ENCODE measurements around the gene LRRC8C. TPM values are rescaled to one million over a fixed set of nuclear protein-coding genes. Genes with fewer than 3 reads are reported as not detected.

The LRRC8C gene
- total RNA-seq, 2 experiments from 2014 or later = 28.4 to 30.2 TPM

DNA sequence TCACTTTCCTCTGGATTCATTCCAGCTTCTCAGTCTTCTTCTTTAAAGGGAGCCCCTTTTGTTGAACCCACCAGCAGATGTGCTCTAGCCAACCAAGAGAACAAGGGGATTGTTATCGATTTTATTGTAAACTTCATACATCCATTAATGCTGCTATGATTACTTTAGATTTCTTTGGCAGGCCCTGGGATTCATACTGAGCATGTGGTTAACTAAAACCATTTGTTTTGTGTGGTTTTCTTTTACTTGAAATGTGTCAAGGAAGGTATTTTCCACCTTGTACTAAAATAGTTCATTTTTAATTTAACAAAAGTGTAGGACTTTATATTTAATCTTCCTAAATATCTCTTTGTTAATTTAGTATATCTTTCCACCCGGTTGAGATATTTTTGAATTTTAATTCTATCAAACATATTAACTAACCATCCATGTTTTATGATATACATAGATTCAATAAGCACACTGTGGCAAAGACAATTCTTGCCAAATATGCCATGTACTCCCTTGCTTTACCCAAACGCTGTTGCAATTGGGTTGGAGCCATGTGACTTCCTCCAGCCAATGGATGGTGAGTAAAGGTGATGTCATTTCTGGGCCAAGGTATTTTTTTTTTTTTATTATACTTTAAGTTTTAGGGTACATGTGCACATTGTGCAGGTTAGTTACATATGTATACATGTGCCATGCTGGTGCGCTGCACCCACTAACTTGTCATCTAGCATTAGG, 113.7 kb downstream of the LRRC8C start:
- DNase-seq (no peak), ATAC-seq (ENCODE audit: poor library complexity) (no peak)
- intact Hi-C loops (cut with DNase I, micrococcal nuclease) = no loop called here
- Mint-ChIP-seq H3K36me3 (ENCODE audit: low read depth) (peaks cover 18% of the 10 kb centered on the region), H3K27me3 (no peaks in the 10 kb centered on the region), H3K4me1 (ENCODE audit: low read depth) (peaks cover 18% of the 10 kb centered on the region), H3K9me3 (no peaks in the 10 kb centered on the region), H3K27ac (no peak overlapping the region), H3K4me3 (no peak overlapping the region)
- Histone ChIP-seq H3K36me3 (ENCODE audit: insufficient read depth, low read length) (no peaks in the 10 kb centered on the region), H3K27me3 (ENCODE audit: control insufficient read depth in 1 of 2, insufficient read depth in 2 of 2, low read length in 2 of 2) (no peaks in the 10 kb centered on the region), H3K4me3 (ENCODE audit: low read length) (no peak overlapping the region), H3K4me1 (ENCODE audit: insufficient read depth, low read length) (peaks cover 1% of the 10 kb centered on the region), H3K9me3 (ENCODE audit: control insufficient read depth in 1 of 2, insufficient read depth in 1 of 2, low read length in 2 of 2) (no peaks in the 10 kb centered on the region), H3K27ac (ENCODE audit: low read depth in 1 of 2, low read length in 2 of 2) (no peak overlapping the region)
- POLR2A ChIA-PET = no interaction called here
- CTCF ChIA-PET = interaction anchor here (1.0 kb wide), 1 partner anchor 16 kb away, joined by 3 read pairs; no protein-coding TSS in a partner anchor
- TF ChIP-seq, protein P1, sequence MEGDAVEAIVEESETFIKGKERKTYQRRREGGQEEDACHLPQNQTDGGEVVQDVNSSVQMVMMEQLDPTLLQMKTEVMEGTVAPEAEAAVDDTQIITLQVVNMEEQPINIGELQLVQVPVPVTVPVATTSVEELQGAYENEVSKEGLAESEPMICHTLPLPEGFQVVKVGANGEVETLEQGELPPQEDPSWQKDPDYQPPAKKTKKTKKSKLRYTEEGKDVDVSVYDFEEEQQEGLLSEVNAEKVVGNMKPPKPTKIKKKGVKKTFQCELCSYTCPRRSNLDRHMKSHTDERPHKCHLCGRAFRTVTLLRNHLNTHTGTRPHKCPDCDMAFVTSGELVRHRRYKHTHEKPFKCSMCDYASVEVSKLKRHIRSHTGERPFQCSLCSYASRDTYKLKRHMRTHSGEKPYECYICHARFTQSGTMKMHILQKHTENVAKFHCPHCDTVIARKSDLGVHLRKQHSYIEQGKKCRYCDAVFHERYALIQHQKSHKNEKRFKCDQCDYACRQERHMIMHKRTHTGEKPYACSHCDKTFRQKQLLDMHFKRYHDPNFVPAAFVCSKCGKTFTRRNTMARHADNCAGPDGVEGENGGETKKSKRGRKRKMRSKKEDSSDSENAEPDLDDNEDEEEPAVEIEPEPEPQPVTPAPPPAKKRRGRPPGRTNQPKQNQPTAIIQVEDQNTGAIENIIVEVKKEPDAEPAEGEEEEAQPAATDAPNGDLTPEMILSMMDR (IDR thresholded peaks at IDR 0.05) = no peak

GRCh38 chr1:89753761-89754160, 120.8 kb downstream of the LRRC8C start:
- intact Hi-C loops (cut with DNase I, micrococcal nuclease) = no loop called here
- no peaks in the 10 kb centered on the region for H3K36me3 Mint-ChIP-seq (ENCODE audit: low read depth)
- peak overlapping the region; percentile 49 to 51 for H3K27ac ChIP-seq (ENCODE audit: low read depth in 1 of 2, low read length in 2 of 2)
- no peaks in the 10 kb centered on the region for H3K27me3 Mint-ChIP-seq
- peak overlapping the region; percentile 86 for H3K27ac Mint-ChIP-seq
- H3K27me3 ChIP-seq (ENCODE audit: control insufficient read depth in 1 of 2, insufficient read depth in 2 of 2, low read length in 2 of 2) = no peaks in the 10 kb centered on the region
- no peaks in the 10 kb centered on the region for H3K36me3 ChIP-seq (ENCODE audit: insufficient read depth, low read length)
- no peaks in the 10 kb centered on the region for H3K9me3 Mint-ChIP-seq
- H3K4me3 Mint-ChIP-seq = no peak overlapping the region
- H3K4me1 Mint-ChIP-seq (ENCODE audit: low read depth) = peaks cover 61% of the 10 kb centered on the region
- ATAC-seq (ENCODE audit: poor library complexity) = no peak
- ChIA-PET CTCF (interaction anchor here (1.5 kb wide), 1 partner anchor 9 kb away, joined by 11 read pairs; no protein-coding TSS in a partner anchor), POLR2A (no interaction called here)
- TF ChIP-seq, protein P1 (IDR thresholded peaks at IDR 0.05) = no peak
- H3K4me3 ChIP-seq (ENCODE audit: low read length) = no peak overlapping the region
- H3K4me1 ChIP-seq (ENCODE audit: insufficient read depth, low read length) = peaks cover 46% of the 10 kb centered on the region
- DNase-seq = no peak
- no peaks in the 10 kb centered on the region for H3K9me3 ChIP-seq (ENCODE audit: control insufficient read depth in 1 of 2, insufficient read depth in 1 of 2, low read length in 2 of 2)

DNA sequence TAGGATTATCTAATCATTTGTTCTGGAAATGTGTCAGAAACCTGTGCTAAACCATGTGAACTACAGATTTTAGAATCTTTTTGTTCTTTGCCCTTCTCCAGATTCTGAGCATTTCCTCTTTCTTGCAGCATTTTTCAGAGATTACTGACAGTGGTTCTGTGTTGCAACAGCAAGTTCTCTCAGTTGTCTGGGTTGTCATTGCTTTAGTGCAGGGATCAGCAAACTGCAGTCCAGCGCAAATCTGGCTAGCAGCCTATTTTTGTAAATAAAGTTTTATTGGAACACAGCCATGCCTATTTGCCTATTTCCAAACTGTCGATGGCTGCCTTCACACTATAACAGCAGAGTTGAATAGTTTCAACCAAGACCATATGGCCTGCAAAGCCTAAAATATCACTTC, 121.6 kb downstream of the LRRC8C start:
- ATAC-seq (ENCODE audit: poor library complexity) (no peak), DNase-seq (peak in 2 of 14 experiments; percentile 44)
- ChIA-PET CTCF (interaction anchor here (1.1 kb wide), 1 partner anchor 8 kb away, joined by 5 read pairs; no protein-coding TSS in a partner anchor), POLR2A (interaction anchor here (1.3 kb wide), 1 partner anchor 122 kb away, joined by 4 read pairs; the partner anchor contains the start of gene LRRC8C)
- Histone ChIP-seq H3K27ac (ENCODE audit: low read depth in 1 of 2, low read length in 2 of 2) (peak overlapping the region; percentile 49 to 51), H3K27me3 (ENCODE audit: control insufficient read depth in 1 of 2, insufficient read depth in 2 of 2, low read length in 2 of 2) (no peaks in the 10 kb centered on the region), H3K4me3 (ENCODE audit: low read length) (no peak overlapping the region), H3K9me3 (ENCODE audit: control insufficient read depth in 1 of 2, insufficient read depth in 1 of 2, low read length in 2 of 2) (no peaks in the 10 kb centered on the region), H3K4me1 (ENCODE audit: insufficient read depth, low read length) (peaks cover 52% of the 10 kb centered on the region), H3K36me3 (ENCODE audit: insufficient read depth, low read length) (no peaks in the 10 kb centered on the region)
- Mint-ChIP-seq H3K9me3 (no peaks in the 10 kb centered on the region), H3K4me3 (peak overlapping the region; percentile 5), H3K27me3 (no peaks in the 10 kb centered on the region), H3K4me1 (ENCODE audit: low read depth) (peaks cover 68% of the 10 kb centered on the region), H3K27ac (peak overlapping the region; percentile 86), H3K36me3 (ENCODE audit: low read depth) (no peaks in the 10 kb centered on the region)
- intact Hi-C loops (cut with DNase I, micrococcal nuclease) = no loop called here
- TF ChIP-seq, protein P1 (IDR thresholded peaks at IDR 0.05) = no peak

Data from CD4-positive, alpha-beta T cell (primary cell).